ENCODE data around the gene NIPAL1. TPM values are rescaled to one million over a fixed set of nuclear protein-coding genes. Genes with fewer than 3 reads are reported as not detected.

The NIPAL1 gene
- 1 to 10 TPM in 4 of 6 donors, under 1 TPM in 2; under 0.01 to 8.9 (median 2.9) TPM for total RNA-seq

DNA sequence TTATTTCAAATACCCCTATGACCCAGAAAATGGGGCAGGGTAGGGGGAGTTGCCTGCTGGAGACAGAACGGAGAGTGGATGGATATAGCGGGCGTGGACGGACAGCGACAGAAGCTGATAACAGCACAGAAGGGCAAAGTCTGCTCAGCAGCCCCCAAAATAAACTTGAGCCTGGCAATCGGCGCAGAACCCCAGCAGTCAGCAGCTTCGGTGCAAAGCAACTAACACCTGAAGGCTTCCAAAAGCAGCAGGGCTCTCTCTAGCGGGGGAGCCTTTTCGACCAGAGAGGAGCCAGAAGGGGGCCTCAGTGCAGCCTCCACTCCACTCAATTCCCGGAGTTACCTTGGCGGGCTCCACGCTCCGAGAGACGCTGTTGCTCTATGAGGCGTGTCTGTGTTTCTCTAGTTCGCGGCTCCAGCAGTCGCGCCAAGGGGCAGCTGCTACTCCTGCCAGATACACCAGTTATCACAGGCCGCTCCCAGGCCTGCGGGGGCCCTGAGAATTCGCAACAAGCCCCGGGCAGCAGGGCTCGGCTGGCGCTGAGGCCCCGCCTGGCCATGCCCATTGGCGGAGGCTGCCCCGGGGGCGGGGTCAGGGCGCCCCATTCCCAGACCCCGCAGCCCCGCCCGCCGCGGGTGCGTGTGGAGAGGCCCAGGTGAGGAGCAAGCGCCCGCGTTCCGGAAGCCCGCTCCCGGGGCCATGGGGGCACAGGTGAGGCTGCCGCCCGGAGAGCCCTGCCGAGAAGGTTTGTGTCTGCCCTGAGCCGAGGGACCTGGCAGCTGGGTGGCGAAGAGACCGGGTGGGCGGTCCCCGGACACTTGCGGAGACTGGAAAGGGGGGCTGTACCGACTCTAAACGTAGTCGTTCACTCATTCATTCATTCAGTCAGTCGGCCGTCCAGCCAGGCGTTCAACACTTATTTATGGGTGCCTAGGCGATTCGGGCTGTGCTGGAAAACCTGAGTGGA is at the start of gene NIPAL1, which contains the start of gene CNGA1:
Gene NIPAL1, plus strand, starts transcription at position 632 of the 967 bp plus-strand sequence. Its CDS starts 68 bp downstream, at position 700.
Gene CNGA1, minus strand, starts transcription at position 541 of the 967 bp plus-strand sequence. CDS start 63,992 bp downstream, outside the sequence.
- Histone ChIP-seq H3K9me3 (no peaks in the 10 kb centered on the region), H3K4me3 (peak within 1 kb of the TSS; percentile 40 to 67 (median 50)), H3K27me3 (peaks cover 0 to 6% (median 0%) of the 10 kb centered on the region in 4 donors), H3K27ac (peak within 1 kb of the TSS in 1 of 4 donors; percentile 55), H3K36me3 (no peaks in the 10 kb centered on the region), H3K4me1 (peaks cover 6 to 19% (median 15%) of the 10 kb centered on the region in 4 donors)
- ATAC-seq (ENCODE audit: low FRiP score in 2 of 2) = peak; percentile 95 to 96
- DNase-seq = peak; percentile 84 to 96
- TF ChIP-seq POLR2A (IDR thresholded peaks at IDR 0.05) = peak in 2 of 4 donors; percentile 37 to 52
- TF ChIP-seq EP300 (IDR thresholded peaks at IDR 0.05) = no peak
- TF ChIP-seq POLR2AphosphoS5 (IDR thresholded peaks at IDR 0.05) = no peak
- TF ChIP-seq, protein P1, sequence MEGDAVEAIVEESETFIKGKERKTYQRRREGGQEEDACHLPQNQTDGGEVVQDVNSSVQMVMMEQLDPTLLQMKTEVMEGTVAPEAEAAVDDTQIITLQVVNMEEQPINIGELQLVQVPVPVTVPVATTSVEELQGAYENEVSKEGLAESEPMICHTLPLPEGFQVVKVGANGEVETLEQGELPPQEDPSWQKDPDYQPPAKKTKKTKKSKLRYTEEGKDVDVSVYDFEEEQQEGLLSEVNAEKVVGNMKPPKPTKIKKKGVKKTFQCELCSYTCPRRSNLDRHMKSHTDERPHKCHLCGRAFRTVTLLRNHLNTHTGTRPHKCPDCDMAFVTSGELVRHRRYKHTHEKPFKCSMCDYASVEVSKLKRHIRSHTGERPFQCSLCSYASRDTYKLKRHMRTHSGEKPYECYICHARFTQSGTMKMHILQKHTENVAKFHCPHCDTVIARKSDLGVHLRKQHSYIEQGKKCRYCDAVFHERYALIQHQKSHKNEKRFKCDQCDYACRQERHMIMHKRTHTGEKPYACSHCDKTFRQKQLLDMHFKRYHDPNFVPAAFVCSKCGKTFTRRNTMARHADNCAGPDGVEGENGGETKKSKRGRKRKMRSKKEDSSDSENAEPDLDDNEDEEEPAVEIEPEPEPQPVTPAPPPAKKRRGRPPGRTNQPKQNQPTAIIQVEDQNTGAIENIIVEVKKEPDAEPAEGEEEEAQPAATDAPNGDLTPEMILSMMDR (IDR thresholded peaks at IDR 0.05) = peak in 1 of 6 experiments; percentile 19
- WGBS, 2 donors = 6 to 12% methylated on average over 15 to 44 of the region's 60 CpGs

DNA sequence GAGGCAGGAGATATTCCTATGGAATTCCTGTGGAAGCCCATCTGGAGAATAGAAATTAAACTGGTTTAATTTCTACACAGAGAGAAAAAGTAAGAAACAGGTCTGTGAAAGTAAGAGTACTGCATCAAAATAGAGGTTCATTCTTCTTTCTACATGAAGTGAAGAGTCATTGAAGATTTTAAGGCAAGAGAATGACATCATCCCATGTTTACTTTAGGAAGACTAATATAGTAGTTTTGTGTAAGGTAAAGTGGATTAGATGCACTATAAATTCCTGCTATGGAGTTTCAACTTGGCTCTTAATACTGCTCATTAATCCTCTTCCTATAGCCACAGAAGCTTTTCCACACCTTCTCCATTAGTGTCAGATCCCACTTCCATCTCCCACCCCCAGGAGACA is 47.7 kb upstream of the NIPAL1 start:
- H3K27me3 ChIP-seq = no peaks in the 10 kb centered on the region
- TF ChIP-seq, protein P1 (IDR thresholded peaks at IDR 0.05) = no peak
- TF ChIP-seq EP300 (IDR thresholded peaks at IDR 0.05) (no peak), POLR2AphosphoS5 (IDR thresholded peaks at IDR 0.05) (no peak), POLR2A (IDR thresholded peaks at IDR 0.05) (no peak)
- no peaks in the 10 kb centered on the region for H3K36me3 ChIP-seq
- H3K4me1 ChIP-seq = no peaks in the 10 kb centered on the region
- DNase-seq (no peak), ATAC-seq (ENCODE audit: low FRiP score in 2 of 2) (no peak)
- no peaks in the 10 kb centered on the region for H3K9me3 ChIP-seq
- H3K4me3 ChIP-seq = no peak overlapping the region
- H3K27ac ChIP-seq = no peak overlapping the region

DNA sequence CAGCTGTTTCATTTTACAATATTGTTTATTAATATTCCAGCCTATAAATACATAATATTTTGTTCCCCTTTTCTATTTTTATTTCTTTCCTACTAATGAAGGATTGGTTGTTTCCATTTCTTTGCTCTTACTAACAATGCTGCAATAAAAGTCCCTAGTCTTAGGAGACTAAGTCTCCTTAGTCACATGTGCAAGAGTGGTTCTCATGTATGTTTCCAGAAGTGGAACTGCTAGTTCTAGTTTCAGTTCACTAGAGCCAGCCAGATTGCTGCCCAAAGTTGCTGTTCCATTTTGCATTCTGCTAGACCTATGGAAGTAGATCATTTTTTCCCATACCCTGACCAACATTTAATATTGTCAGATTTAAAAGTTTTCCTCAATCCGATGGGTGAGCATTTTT is 44.4 kb upstream of the NIPAL1 start:
- ATAC-seq (ENCODE audit: low FRiP score in 2 of 2) (peak in 1 of 2 donors; percentile 56), DNase-seq (no peak)
- Histone ChIP-seq H3K4me1 (no peaks in the 10 kb centered on the region), H3K9me3 (no peaks in the 10 kb centered on the region), H3K27me3 (no peaks in the 10 kb centered on the region), H3K27ac (no peak overlapping the region), H3K4me3 (no peak overlapping the region), H3K36me3 (no peaks in the 10 kb centered on the region)
- WGBS, 2 donors = 95 to 96% methylated on average over 1 of the region's 1 CpG
- no peak for TF ChIP-seq POLR2A (IDR thresholded peaks at IDR 0.05)
- no peak for TF ChIP-seq POLR2AphosphoS5 (IDR thresholded peaks at IDR 0.05)
- TF ChIP-seq, protein P1 (IDR thresholded peaks at IDR 0.05) = no peak
- TF ChIP-seq EP300 (IDR thresholded peaks at IDR 0.05) = no peak

DNA sequence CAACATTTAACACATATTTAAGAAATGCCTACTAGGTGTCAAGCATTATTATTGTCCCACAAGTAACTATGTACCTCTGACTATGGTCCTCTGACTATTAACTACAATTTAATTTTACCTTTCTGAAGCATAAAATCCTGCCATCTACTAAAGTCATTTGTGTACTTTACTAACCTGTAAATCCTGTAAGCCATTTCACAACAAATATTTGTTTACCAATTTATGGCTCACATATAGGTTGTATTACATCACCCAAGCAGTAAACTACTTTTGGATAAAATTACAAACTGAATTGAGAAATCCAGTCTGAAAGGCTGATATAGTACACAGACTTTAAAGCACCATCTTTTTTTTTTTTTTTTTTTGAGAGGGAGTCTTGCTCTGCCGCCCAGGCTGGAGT is 43.9 kb upstream of the NIPAL1 start:
- Histone ChIP-seq H3K27ac (no peak overlapping the region), H3K36me3 (no peaks in the 10 kb centered on the region), H3K27me3 (no peaks in the 10 kb centered on the region), H3K9me3 (no peaks in the 10 kb centered on the region), H3K4me1 (no peaks in the 10 kb centered on the region), H3K4me3 (no peak overlapping the region)
- TF ChIP-seq POLR2A (IDR thresholded peaks at IDR 0.05) (no peak), POLR2AphosphoS5 (IDR thresholded peaks at IDR 0.05) (no peak), EP300 (IDR thresholded peaks at IDR 0.05) (no peak)
- TF ChIP-seq, protein P1 (IDR thresholded peaks at IDR 0.05) = no peak
- 79 to 100% methylated on average over 1 of the region's 1 CpG for WGBS, 2 donors
- DNase-seq = no peak
- no peak for ATAC-seq (ENCODE audit: low FRiP score in 2 of 2)
